Neural cell (in vitro differentiated cells): ENCODE results near the gene SLC35A5. TPM values are rescaled to one million over a fixed set of nuclear protein-coding genes. Genes with fewer than 3 reads are reported as not detected.
"Not testable (repeated sequence)": the region's sequence is repeated elsewhere in the genome, so short reads cannot be mapped to it uniquely, and the experiment has no call there.

ENCODE experiments used
- H2AFZ ChIP-seq: fragments of 200-600, 300-800 bp; sonication (generic), shearing (Covaris generic); 2 replicates; pipeline ENCODE4 v1.6.0; 2014; ENCODE audit warnings: low read depth, mild to moderate bottlenecking, antibody characterized with exemption, low read length, moderate library complexity
- H3F3A ChIP-seq: fragments of 200-600 bp; shearing (Covaris generic); 2 replicates; pipeline ENCODE4 v1.6.1; 2016; ENCODE audit warnings: mild to moderate bottlenecking, moderate library complexity, mixed read lengths, antibody characterized with exemption, low read length; ENCODE audit not compliant: insufficient read depth, poor library complexity, severe bottlenecking
- H3K27ac ChIP-seq: fragments of 200-600, 300-800 bp; sonication (generic), shearing (Covaris generic); 2 replicates; pipeline ENCODE4 v1.5.1; 2014; ENCODE audit warnings: mild to moderate bottlenecking, low read length, moderate library complexity
- H3K27me3 ChIP-seq: fragments of 300-800, 200-600 bp; sonication (generic), shearing (Covaris generic); 2 replicates; pipeline ENCODE4 v1.6.0; 2014; ENCODE audit warnings: mild to moderate bottlenecking, low read depth, low read length, moderate library complexity; ENCODE audit not compliant: insufficient read depth
- H3K36me3 ChIP-seq: fragments of 300-800, 200-600 bp; sonication (generic), shearing (Covaris generic); 2 replicates; pipeline ENCODE4 v1.5.1; 2014; ENCODE audit warnings: mild to moderate bottlenecking, antibody characterized with exemption, low read length, moderate library complexity; ENCODE audit not compliant: insufficient read depth
- H3K4me2 ChIP-seq: fragments of 300-800, 200-600 bp; sonication (generic), shearing (Covaris generic); 2 replicates; pipeline ENCODE4 v1.6.0; 2014; ENCODE audit warnings: mild to moderate bottlenecking, low read length
- H3K4me3 ChIP-seq: fragments of 300-800, 200-600 bp; sonication (generic), shearing (Covaris generic); 2 replicates; pipeline ENCODE4 v1.5.1; 2014; ENCODE audit warnings: mild to moderate bottlenecking, low read length, moderate library complexity
- H3K79me2 ChIP-seq: fragments of 200-600 bp; shearing (Covaris generic); replicated peaks from 2 replicates; pipeline ENCODE4 v1.6.0; 2014; ENCODE audit warnings: mild to moderate bottlenecking, low read length, moderate library complexity; ENCODE audit not compliant: insufficient read depth
- H3K9ac ChIP-seq: fragments of 300-800, 200-600 bp; sonication (generic), shearing (Covaris generic); 2 replicates; pipeline ENCODE4 v1.6.1; 2016; ENCODE audit warnings: mild to moderate bottlenecking, low read length, mixed read lengths
- H3K9me2 ChIP-seq: fragments of 200-600 bp; shearing (Covaris generic); 2 replicates; pipeline ENCODE4 v1.6.1; 2016; ENCODE audit warnings: mild to moderate bottlenecking, low read length, mixed read lengths; ENCODE audit not compliant: insufficient read depth
- H3K9me3 ChIP-seq: fragments of 200-600, 300-800 bp; sonication (generic), shearing (Covaris generic); 2 replicates; pipeline ENCODE4 v1.6.1; 2016; ENCODE audit warnings: mild to moderate bottlenecking, mixed run types, low read length, moderate library complexity, mixed read lengths
- H4K20me1 ChIP-seq: fragments of 200-600 bp; shearing (Covaris generic); 2 replicates; pipeline ENCODE4 v1.6.1; 2016; ENCODE audit warnings: mild to moderate bottlenecking, mixed run types; ENCODE audit not compliant: insufficient read depth
- CTCF ChIP-seq: fragments of 450-650 bp; IDR thresholded peaks from 2 replicates; pipeline ENCODE4 v1.5.1; 2014; ENCODE audit warnings: antibody characterized with exemption, mild to moderate bottlenecking, moderate library complexity; ENCODE audit not compliant: poor library complexity, severe bottlenecking
- EP300 ChIP-seq: fragments of 450-650 bp; conservative IDR thresholded peaks from 2 replicates; pipeline ENCODE4 v1.6.1; 2014; ENCODE audit warnings: antibody characterized with exemption, mild to moderate bottlenecking, moderate library complexity; ENCODE audit not compliant: poor library complexity, severe bottlenecking
- EZH2 ChIP-seq: fragments of 200-600, 300-800 bp; shearing (Covaris generic), sonication (generic); IDR thresholded peaks from 2 replicates; pipeline ENCODE4 v1.6.1; 2014; ENCODE audit warnings: antibody characterized with exemption, low read length, borderline replicate concordance, mild to moderate bottlenecking; ENCODE audit not compliant: insufficient read depth, poor library complexity, severe bottlenecking
- MXI1 ChIP-seq: fragments of 450-650 bp; conservative IDR thresholded peaks from 2 replicates; pipeline ENCODE4 v1.6.1; 2014; ENCODE audit warnings: antibody characterized with exemption, mild to moderate bottlenecking; ENCODE audit not compliant: poor library complexity, severe bottlenecking
- POLR2AphosphoS5 ChIP-seq: IDR thresholded peaks from 2 replicates; pipeline ENCODE4 v1.6.1; 2012
- RAD21 ChIP-seq: fragments of 450-650 bp; conservative IDR thresholded peaks from 2 replicates; pipeline ENCODE4 v1.6.1; 2014; ENCODE audit warnings: antibody characterized with exemption, mild to moderate bottlenecking, moderate library complexity
- SMC3 ChIP-seq: fragments of 450-650 bp; conservative IDR thresholded peaks from 2 replicates; pipeline ENCODE4 v1.6.1; 2014; ENCODE audit warnings: antibody characterized with exemption, mild to moderate bottlenecking, moderate library complexity; ENCODE audit not compliant: poor library complexity
- TAF1 ChIP-seq: IDR thresholded peaks from 2 replicates; pipeline ENCODE4 v1.6.1; 2012; ENCODE audit warnings: low read depth
- polyA plus RNA-seq: library from polyadenylated mRNA; depleted of rRNA; stranded (reverse); fragments of >200 nt; gene quantifications from 2 replicates; pipeline ENCODE4 v1.2.3, GENCODE V29; 2014
- TF ChIP-seq, protein P1 (sequence below): IDR thresholded peaks from 2 replicates; pipeline ENCODE4 v1.6.1; 2012; ENCODE audit warnings: borderline replicate concordance

The SLC35A5 gene
- polyA plus RNA-seq, 1 donor from 2014 or later = 100 TPM

- Histone ChIP-seq H3K9ac (peak overlapping the region; percentile 93), H3K27me3 (no peaks in the 10 kb centered on the region), H3F3A (peaks cover 8% of the 10 kb centered on the region), H4K20me1 (no peaks in the 10 kb centered on the region), H3K9me2 (no peaks in the 10 kb centered on the region), H3K4me2 (peak overlapping the region; percentile 76), H3K9me3 (no peaks in the 10 kb centered on the region), H3K4me3 (peak overlapping the region; percentile 96), H3K36me3 (no peaks in the 10 kb centered on the region), H3K27ac (peak overlapping the region; percentile 98), H2AFZ (peak overlapping the region; percentile 80), H3K79me2 (peaks cover 23% of the 10 kb centered on the region)
- TF ChIP-seq CTCF (no peak), EP300 (no peak), POLR2AphosphoS5 (peak; percentile 10), RAD21 (no peak), SMC3 (no peak), TAF1 (no peak), EZH2 (no peak), MXI1 (peak; percentile 51)
- TF ChIP-seq, protein P1, sequence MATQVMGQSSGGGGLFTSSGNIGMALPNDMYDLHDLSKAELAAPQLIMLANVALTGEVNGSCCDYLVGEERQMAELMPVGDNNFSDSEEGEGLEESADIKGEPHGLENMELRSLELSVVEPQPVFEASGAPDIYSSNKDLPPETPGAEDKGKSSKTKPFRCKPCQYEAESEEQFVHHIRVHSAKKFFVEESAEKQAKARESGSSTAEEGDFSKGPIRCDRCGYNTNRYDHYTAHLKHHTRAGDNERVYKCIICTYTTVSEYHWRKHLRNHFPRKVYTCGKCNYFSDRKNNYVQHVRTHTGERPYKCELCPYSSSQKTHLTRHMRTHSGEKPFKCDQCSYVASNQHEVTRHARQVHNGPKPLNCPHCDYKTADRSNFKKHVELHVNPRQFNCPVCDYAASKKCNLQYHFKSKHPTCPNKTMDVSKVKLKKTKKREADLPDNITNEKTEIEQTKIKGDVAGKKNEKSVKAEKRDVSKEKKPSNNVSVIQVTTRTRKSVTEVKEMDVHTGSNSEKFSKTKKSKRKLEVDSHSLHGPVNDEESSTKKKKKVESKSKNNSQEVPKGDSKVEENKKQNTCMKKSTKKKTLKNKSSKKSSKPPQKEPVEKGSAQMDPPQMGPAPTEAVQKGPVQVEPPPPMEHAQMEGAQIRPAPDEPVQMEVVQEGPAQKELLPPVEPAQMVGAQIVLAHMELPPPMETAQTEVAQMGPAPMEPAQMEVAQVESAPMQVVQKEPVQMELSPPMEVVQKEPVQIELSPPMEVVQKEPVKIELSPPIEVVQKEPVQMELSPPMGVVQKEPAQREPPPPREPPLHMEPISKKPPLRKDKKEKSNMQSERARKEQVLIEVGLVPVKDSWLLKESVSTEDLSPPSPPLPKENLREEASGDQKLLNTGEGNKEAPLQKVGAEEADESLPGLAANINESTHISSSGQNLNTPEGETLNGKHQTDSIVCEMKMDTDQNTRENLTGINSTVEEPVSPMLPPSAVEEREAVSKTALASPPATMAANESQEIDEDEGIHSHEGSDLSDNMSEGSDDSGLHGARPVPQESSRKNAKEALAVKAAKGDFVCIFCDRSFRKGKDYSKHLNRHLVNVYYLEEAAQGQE = peak; percentile 26
Measured at GRCh38 chr3:112560721-112561483, 943 bp upstream of the SLC35A5 start.

DNA sequence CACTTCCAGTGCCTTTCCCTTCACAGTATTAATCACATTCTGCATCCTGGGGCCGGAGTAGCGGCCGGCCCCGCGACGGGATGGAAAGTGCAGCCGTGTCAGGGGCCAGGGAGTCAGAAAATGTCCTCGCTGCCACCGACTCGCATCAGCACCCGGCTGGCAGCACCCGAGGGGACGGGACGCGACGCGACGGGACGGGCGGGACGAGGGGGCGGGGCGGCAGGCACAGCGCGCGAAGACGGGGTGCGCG lies 436 bp upstream of the SLC35A5 start:
- Histone ChIP-seq H3K4me3 (peak overlapping the region; percentile 96), H3K9me3 (no peaks in the 10 kb centered on the region), H2AFZ (peak overlapping the region; percentile 80), H3K27ac (peak overlapping the region; percentile 98), H3K9me2 (no peaks in the 10 kb centered on the region), H3F3A (peaks cover 8% of the 10 kb centered on the region), H3K9ac (peak overlapping the region; percentile 93), H3K27me3 (no peaks in the 10 kb centered on the region), H3K4me2 (no peak overlapping the region), H3K36me3 (no peaks in the 10 kb centered on the region), H3K79me2 (peaks cover 23% of the 10 kb centered on the region), H4K20me1 (no peaks in the 10 kb centered on the region)
- TF ChIP-seq, protein P1 = no peak
- TF ChIP-seq EZH2 (no peak), RAD21 (no peak), SMC3 (no peak), TAF1 (no peak), EP300 (no peak), MXI1 (no peak), CTCF (no peak), POLR2AphosphoS5 (no peak)

GRCh38 chr3:112564247-112564939 lies 2.5 kb downstream of the SLC35A5 start:
- H3K9ac ChIP-seq, H3K9me2 ChIP-seq, H3F3A ChIP-seq, H3K4me2 ChIP-seq, H3K4me3 ChIP-seq, H2AFZ ChIP-seq, H4K20me1 ChIP-seq, H3K36me3 ChIP-seq, H3K9me3 ChIP-seq, H3K27me3 ChIP-seq, H3K27ac ChIP-seq: not testable (repeated sequence)
- H3K79me2 ChIP-seq = peaks cover 16% of the 10 kb centered on the region
